DND-41 (cell line): ENCODE data around the gene SPACA5.
"Not testable (repeated sequence)": the region's sequence is repeated elsewhere in the genome, so short reads cannot be mapped to it uniquely, and the experiment has no call there.

Experiments used
- ATAC-seq: fragments of 200-7000 bp; cut with Tn5 transposase; 3 replicates; pipeline ENCODE4 v1.9.1; 2021; ENCODE audit warnings: low read depth; ENCODE audit not compliant: insufficient read depth
- DNase-seq: peaks from one replicate; pipeline ENCODE4 v3.0.0-alpha.2; 2020
- H2AFZ ChIP-seq: 2 replicates; pipeline ENCODE4 v1.6.0; 2012; ENCODE audit warnings: low read depth, low read length
- H3K27ac ChIP-seq: 2 replicates; pipeline ENCODE4 v1.5.1; 2012; ENCODE audit warnings: low read length, inconsistent platforms
- H3K27me3 ChIP-seq: fragments of 200-600 bp; sonication (generic); 2 replicates; pipeline ENCODE4 v1.6.0; 2012; ENCODE audit warnings: low read length, mild to moderate bottlenecking, inconsistent platforms; ENCODE audit not compliant: insufficient read depth, poor library complexity
- H3K36me3 ChIP-seq: 2 replicates; pipeline ENCODE4 v1.5.1; 2012; ENCODE audit warnings: low read length, inconsistent platforms; ENCODE audit not compliant: insufficient read depth
- H3K4me1 ChIP-seq: 2 replicates; pipeline ENCODE4 v1.5.1; 2012; ENCODE audit warnings: mild to moderate bottlenecking, low read length; ENCODE audit not compliant: insufficient read depth
- H3K4me2 ChIP-seq: 2 replicates; pipeline ENCODE4 v1.6.0; 2012; ENCODE audit warnings: mild to moderate bottlenecking, moderate library complexity, low read length, inconsistent platforms; ENCODE audit not compliant: insufficient read depth
- H3K4me3 ChIP-seq, 2 experiments: fragments of 200-600 bp in 1 of 2; shearing (Covaris generic) in 1 of 2; 2 replicates each; pipeline ENCODE4 v1.5.1; 2012 to 2016; ENCODE audit warnings: inconsistent platforms in 2 of 2, low read length in 2 of 2, mild to moderate bottlenecking in 2 of 2, low read depth in 1 of 2, moderate library complexity in 1 of 2
- H3K79me2 ChIP-seq: 2 replicates; pipeline ENCODE4 v1.6.0; 2012; ENCODE audit warnings: low read length, inconsistent platforms; ENCODE audit not compliant: insufficient read depth
- H3K9ac ChIP-seq: 2 replicates; pipeline ENCODE4 v1.6.0; 2012; ENCODE audit warnings: low read depth, mild to moderate bottlenecking, inconsistent platforms, low read length, moderate library complexity
- H3K9me3 ChIP-seq: 2 replicates; pipeline ENCODE4 v1.5.1; 2012; ENCODE audit warnings: low read length, moderate library complexity, mild to moderate bottlenecking, inconsistent platforms; ENCODE audit not compliant: insufficient read depth, severe bottlenecking
- H4K20me1 ChIP-seq: 2 replicates; pipeline ENCODE4 v1.6.0; 2012; ENCODE audit warnings: low read length; ENCODE audit not compliant: insufficient read depth
- EZH2 ChIP-seq: IDR thresholded peaks from 3 replicates; pipeline ENCODE4 v1.6.1; 2012; ENCODE audit warnings: borderline replicate concordance, low read depth, mild to moderate bottlenecking, moderate library complexity, low read length, inconsistent platforms; ENCODE audit not compliant: severe bottlenecking
- TF ChIP-seq, protein P1 (sequence below): IDR thresholded peaks from 2 replicates; pipeline ENCODE4 v1.5.1; 2012; ENCODE audit warnings: borderline replicate concordance, low read length, moderate library complexity, mild to moderate bottlenecking; ENCODE audit not compliant: poor library complexity, severe bottlenecking; ENCODE audit errors: extremely low read depth

The SPACA5 gene

DNA sequence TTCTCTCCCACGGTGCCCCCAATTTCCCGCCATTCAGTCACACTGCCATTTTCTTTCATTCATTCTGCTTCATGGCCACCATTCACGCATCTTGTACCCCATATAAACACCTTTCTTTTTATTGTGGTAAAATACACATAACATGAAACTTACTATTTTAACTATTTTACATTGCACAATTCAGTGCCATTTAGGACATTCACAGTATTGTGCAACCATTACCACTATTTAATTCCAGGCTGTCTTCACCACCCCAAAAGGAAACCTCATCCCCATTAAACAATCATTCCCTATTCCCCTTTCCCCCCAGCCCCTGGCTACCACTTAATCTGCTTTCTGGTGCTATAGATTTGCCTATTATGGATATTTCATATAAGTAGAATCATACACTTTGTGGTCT is 15.9 kb downstream of the SPACA5 start:
- Histone ChIP-seq H3K79me2 (no peaks in the 10 kb centered on the region), H3K27ac (no peak overlapping the region), H3K36me3 (no peaks in the 10 kb centered on the region), H3K9ac (no peak overlapping the region), H3K9me3 (no peaks in the 10 kb centered on the region), H4K20me1 (no peaks in the 10 kb centered on the region), H2AFZ (no peak overlapping the region), H3K27me3 (no peaks in the 10 kb centered on the region), H3K4me1 (peaks cover 18% of the 10 kb centered on the region), H3K4me3 (no peak overlapping the region), H3K4me2 (no peak overlapping the region)
- no peak for ATAC-seq
- TF ChIP-seq, protein P1, sequence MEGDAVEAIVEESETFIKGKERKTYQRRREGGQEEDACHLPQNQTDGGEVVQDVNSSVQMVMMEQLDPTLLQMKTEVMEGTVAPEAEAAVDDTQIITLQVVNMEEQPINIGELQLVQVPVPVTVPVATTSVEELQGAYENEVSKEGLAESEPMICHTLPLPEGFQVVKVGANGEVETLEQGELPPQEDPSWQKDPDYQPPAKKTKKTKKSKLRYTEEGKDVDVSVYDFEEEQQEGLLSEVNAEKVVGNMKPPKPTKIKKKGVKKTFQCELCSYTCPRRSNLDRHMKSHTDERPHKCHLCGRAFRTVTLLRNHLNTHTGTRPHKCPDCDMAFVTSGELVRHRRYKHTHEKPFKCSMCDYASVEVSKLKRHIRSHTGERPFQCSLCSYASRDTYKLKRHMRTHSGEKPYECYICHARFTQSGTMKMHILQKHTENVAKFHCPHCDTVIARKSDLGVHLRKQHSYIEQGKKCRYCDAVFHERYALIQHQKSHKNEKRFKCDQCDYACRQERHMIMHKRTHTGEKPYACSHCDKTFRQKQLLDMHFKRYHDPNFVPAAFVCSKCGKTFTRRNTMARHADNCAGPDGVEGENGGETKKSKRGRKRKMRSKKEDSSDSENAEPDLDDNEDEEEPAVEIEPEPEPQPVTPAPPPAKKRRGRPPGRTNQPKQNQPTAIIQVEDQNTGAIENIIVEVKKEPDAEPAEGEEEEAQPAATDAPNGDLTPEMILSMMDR = no peak
- no peak for TF ChIP-seq EZH2
- no peak for DNase-seq

GRCh38 chrX:48025561-48025960 is 18.8 kb downstream of the SPACA5 start:
- no peaks in the 10 kb centered on the region for H3K27me3 ChIP-seq
- peak; percentile 63 for ATAC-seq
- H3K9ac ChIP-seq = no peak overlapping the region
- H3K79me2 ChIP-seq = no peaks in the 10 kb centered on the region
- peaks cover 14% of the 10 kb centered on the region for H3K4me1 ChIP-seq
- DNase-seq = peak; percentile 48
- no peaks in the 10 kb centered on the region for H3K9me3 ChIP-seq
- no peaks in the 10 kb centered on the region for H4K20me1 ChIP-seq
- H3K27ac ChIP-seq = no peak overlapping the region
- no peak overlapping the region for H3K4me2 ChIP-seq
- H3K36me3 ChIP-seq = no peaks in the 10 kb centered on the region
- H3K4me3 ChIP-seq = no peak overlapping the region
- peak overlapping the region; percentile 39; the same call in 1 of the 2 replicates for H2AFZ ChIP-seq
- TF ChIP-seq, protein P1 = peak; percentile 75
- TF ChIP-seq EZH2 = no peak

DNA sequence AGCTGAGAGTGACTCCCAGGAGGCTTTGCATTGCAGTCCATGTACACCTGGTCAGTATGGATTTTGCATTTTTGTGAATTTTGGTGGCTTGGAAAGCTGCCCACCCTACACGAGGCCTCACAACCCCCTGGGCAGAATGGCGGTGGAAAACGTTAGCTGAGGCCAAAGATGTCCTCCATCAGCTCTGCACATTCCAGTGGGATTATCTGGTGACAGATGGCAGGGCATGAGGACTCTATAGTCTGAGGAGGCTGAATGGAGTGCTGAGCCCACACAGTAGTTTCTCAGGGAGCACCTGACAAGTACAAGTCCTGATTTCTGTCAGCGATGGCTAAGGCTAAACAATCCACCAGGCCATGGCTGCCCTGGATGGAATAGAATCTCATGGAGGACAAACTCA is 20.8 kb downstream of the SPACA5 start:
- not testable (repeated sequence) for H3K4me3 ChIP-seq, DNase-seq, H3K36me3 ChIP-seq, H4K20me1 ChIP-seq, H3K27me3 ChIP-seq, H3K4me1 ChIP-seq, H3K9me3 ChIP-seq, H3K27ac ChIP-seq, H3K4me2 ChIP-seq, H3K9ac ChIP-seq, H3K79me2 ChIP-seq, ATAC-seq, H2AFZ ChIP-seq

DNA sequence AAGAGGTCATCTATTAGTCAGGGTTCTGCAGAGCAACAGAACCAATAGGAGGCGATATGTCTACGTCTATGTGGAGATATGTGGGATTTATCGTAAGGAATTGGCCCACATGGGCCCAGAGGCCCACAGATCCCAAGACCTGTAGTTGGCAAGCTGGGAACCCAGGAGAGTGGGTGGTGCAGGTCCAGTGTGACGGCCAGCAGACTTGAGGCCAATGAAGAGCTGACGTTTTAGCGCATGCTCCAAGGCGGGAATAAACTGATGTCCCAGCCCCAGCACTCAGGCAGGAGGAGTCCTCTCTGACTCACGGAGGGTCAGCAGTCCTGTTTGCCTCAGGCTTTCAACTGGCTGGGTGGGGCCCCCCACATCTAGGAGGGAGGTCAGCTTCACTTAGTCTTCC is 21.3 kb downstream of the SPACA5 start:
- Histone ChIP-seq H3K27ac (no peak overlapping the region), H3K4me2 (no peak overlapping the region), H3K79me2 (no peaks in the 10 kb centered on the region), H3K4me1 (peaks cover 3% of the 10 kb centered on the region; the same call in 1 of the 2 replicates), H3K27me3 (no peaks in the 10 kb centered on the region), H2AFZ (no peak overlapping the region), H4K20me1 (no peaks in the 10 kb centered on the region), H3K9me3 (no peaks in the 10 kb centered on the region), H3K36me3 (no peaks in the 10 kb centered on the region), H3K4me3 (no peak overlapping the region), H3K9ac (no peak overlapping the region)
- no peak for ATAC-seq
- DNase-seq = no peak
- TF ChIP-seq EZH2 = no peak
- TF ChIP-seq, protein P1 = no peak
